H1 (cell line): ENCODE measurements around the gene ELOVL3.

Experiments used
- CEBPB ChIP-seq: IDR thresholded peaks from 2 replicates; pipeline ENCODE4 v1.6.1; 2012; ENCODE audit warnings: low read depth, low read length
- PHF8 ChIP-seq: fragments of 200-600 bp; sonication (generic); conservative IDR thresholded peaks from 2 replicates; pipeline ENCODE4 v1.7.1; 2012; ENCODE audit warnings: low read depth, mild to moderate bottlenecking, inconsistent platforms, low read length, moderate library complexity
- TF ChIP-seq, protein P1 (sequence below), 3 experiments: IDR thresholded peaks; 1 replicate in 2 of 3; 2 replicates in 1 of 3; pipeline versions ENCODE4 v1.5.1 to v1.6.1; 2011; ENCODE audit warnings: low read length in 3 of 3, mild to moderate bottlenecking in 3 of 3, inconsistent platforms in 2 of 3, low read depth in 1 of 3, moderate library complexity in 1 of 3; ENCODE audit not compliant: insufficient read depth in 1 of 3; ENCODE audit errors: control extremely low read depth in 1 of 3

DNA sequence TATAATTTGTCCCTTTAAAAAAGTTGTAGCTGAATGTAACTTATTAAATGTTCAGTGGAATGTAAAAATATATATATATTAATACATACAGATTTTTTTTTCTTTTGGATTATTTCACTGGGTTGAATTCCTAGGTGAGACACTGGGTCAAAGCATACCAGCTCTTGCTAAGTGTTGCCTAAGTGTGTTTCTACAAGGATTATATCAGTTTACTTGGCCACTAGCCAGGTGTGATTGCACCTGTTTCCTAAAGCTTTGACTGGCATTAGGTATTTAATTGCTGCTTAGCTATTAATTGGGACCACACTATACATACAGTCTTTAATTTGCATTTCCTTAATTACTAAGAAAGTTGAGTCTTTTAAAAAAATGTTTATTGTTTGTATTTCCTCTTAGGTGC, 5.5 kb upstream of the ELOVL3 start:
- TF ChIP-seq PHF8, result no peak
- TF ChIP-seq, protein P1, sequence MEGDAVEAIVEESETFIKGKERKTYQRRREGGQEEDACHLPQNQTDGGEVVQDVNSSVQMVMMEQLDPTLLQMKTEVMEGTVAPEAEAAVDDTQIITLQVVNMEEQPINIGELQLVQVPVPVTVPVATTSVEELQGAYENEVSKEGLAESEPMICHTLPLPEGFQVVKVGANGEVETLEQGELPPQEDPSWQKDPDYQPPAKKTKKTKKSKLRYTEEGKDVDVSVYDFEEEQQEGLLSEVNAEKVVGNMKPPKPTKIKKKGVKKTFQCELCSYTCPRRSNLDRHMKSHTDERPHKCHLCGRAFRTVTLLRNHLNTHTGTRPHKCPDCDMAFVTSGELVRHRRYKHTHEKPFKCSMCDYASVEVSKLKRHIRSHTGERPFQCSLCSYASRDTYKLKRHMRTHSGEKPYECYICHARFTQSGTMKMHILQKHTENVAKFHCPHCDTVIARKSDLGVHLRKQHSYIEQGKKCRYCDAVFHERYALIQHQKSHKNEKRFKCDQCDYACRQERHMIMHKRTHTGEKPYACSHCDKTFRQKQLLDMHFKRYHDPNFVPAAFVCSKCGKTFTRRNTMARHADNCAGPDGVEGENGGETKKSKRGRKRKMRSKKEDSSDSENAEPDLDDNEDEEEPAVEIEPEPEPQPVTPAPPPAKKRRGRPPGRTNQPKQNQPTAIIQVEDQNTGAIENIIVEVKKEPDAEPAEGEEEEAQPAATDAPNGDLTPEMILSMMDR (IDR thresholded peaks at IDR 0.05; ENCODE audit: control extremely low read depth in 1 of 3, insufficient read depth in 1 of 3, low read depth in 1 of 3, low read length in 3 of 3), result no peak
- no peak for TF ChIP-seq CEBPB
